ENCODE results near the gene REL.
"Not testable (repeated sequence)": the region's sequence is repeated elsewhere in the genome, so short reads cannot be mapped to it uniquely, and the experiment has no call there.

Gene REL

DNA sequence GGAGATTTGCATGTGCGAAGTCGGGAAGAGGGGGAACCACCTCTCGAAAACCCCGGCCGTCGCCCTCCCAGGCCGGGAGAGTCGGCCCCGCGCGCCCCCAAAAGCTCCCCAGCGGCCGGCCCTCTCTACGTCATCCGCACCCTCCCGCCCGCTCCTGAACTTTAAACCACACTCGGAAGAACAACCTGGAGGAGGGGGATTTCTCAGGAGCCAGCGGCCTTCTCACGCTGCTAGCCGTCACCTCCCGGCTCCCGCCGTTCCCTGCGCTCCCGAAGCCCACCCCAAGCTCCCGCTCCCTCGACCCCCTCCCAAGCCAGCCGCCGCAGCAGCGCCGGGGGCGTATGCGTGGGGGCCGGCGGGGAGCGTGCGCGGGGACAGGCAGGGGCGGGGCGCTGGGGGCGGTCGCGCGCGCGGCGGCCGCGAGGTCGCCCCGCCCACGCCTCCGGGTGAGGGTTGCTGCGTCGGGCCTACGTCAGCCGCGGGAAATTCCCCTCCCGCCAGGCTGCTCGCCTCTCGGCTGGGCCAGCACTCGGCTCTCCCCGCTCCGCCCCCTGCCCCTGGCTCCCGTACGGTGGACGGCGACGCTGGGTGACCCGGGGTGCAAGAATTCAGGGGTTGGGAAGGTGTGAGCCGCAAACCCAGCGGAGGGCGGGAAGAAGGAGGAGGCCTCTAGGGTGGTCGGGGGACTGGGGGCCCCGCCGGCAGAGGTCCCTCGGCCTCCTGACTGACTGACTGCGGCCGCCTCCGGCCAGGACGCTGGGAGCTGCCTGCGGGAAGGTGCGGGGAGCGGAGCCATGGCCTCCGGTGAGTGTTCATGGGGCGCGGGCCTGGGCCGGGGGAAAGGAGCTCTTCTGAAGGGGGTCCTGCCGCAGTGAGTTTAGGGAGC, at the start of gene REL:
TSS of gene REL (plus strand) at position 528 of the 886 bp plus-strand sequence. CDS start at position 795, 267 bp downstream.
- DNase-seq: peak; percentile 91

DNA sequence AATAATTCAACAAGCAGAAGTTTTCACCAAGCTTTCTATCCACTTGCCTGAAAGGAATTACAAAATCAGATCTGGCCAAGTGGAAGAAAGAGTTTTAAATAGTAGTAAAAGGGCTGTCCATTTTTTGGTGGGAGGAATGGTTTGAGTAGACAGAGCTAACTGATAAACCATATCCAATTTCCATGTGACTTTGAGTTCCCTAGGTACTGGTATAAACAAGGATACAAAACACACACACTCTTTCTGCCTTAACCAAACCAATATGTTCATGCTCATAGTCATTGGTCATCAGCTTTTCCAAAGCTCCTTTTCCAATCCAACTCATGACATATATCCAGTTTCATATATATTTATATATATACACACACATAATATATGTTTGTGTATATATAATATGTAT, 49.5 kb upstream of the REL start:
- no peak for DNase-seq

DNA sequence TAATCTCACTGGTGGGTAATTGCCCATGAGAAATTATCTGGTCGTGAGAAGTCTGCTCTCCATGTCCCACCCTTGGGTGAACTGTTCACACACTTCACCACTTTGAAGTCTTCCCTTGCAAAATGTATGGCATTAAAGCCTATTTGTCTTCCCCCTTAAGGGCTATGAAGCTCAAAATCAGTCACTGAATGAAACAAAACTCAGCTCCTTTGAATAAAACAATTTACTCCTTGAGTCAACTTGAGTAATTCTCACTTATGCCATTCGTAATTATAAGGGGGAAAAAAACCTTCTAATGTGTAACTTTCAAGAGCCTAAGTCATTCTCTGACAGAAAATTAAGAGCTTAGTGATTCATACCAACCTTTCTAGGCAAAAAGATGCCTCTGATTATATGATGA, 48.8 kb upstream of the REL start:
- no peak for DNase-seq

DNA sequence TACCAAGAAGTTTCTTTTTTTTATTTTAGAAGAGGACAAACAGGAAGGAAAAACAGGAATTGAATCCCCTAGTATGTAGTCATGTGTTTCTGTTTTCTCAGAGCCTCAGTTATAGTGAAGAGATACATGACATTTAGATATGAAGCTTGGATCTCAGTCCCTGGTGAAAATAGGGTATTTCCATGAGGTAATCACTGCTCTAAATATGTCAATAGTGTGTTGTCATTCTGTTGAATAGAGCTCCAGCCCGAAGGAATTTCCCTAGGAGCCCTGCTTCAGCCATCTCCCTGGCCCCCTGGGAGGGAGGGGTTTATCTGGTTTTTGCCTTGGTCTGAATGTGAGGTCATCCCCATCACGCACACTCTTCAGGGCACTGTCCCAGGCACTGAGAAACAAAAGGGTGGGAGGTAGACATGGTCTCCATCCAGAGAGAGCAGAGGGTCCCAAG, 47.1 kb upstream of the REL start:
- no peak for DNase-seq

DNA sequence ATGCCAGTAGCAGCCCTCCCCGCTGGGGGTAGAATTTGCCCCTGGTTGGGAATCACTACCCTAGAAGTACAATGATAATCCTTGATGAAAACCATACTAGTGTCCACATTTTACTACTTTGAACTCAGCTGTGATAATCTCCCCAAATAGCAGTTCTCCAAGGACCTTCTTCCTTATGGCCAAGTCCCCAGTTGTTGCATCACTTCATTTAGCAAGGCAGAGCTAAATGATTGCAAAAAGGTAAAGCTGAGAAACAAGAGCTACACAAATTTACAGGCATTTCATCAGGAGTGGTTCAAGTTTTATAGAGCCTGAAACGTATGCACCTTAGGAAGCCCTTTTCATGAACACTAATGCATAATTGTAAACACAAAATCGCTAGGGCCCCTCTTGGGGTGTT, 44.9 kb upstream of the REL start:
- no peak for DNase-seq

DNA sequence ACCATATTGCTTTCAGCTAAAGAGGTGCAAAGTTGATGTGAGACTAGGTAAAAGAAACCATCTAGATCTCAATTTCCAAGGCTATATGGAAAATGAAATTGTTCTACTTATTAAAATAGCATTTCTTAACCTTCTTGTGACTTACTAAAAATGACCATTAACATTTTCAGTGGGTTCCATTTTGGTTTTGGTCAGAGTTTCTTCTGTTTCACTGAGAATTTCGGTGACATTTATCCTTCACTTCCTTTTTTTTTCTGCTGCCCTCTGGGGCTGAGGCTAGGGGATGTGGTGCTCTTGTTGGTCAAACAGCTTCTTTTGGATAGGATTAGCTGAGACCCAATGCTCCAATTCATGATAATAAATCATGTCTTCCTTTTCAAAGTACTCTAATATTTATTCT, 44.3 kb upstream of the REL start:
- no peak for DNase-seq

DNA sequence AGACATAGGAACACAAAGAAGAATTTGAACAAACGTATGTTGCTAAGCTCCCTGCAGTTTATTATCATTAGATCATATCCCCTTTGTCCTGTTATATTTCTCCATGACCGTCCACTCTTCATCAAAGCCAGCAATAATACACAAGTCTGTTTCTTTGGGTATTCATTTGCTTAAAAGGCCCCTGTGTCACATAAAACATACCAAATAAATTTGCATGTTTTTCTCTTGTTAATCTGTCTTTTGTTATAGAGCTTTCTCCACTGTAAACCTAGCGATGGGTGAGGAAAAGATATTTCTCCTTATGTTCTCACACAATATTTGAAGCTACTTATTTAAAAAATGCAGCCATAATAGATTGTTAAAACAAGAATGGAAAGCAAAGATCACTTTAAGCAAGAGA, 42.9 kb upstream of the REL start:
- no peak for DNase-seq

DNA sequence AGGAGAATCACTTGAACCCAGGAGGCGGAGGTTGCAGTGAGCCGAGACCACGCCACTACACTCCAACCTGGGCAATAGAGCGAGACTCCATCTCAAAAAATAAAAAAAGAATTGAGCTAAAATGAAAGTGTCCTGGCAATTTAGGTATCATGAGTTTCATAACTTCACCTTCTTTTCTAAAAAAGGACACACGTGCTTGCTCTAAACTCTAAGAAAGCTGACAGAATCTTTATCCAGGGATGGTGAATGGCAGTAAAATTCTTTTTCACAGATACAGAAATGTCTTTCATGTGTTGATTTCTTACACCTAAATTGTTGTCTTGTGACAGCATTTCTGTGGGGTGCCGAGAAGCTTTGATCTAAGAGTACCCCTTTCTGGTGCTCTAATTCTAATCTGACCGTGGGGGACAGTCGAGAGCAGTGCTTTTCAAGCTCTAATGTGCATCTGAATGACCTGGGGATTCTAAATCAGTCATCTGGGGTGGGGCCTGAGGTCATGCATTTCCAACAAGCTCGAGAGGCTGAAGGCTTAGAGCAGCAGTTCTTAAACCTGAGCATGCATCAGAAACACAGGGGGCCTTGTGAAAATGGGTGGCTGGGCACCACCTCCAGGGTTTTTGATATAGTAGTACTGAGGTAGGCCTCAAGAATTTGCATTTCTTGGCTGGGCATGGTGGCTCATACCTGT, 42.1 kb upstream of the REL start:
- no peak for DNase-seq

DNA sequence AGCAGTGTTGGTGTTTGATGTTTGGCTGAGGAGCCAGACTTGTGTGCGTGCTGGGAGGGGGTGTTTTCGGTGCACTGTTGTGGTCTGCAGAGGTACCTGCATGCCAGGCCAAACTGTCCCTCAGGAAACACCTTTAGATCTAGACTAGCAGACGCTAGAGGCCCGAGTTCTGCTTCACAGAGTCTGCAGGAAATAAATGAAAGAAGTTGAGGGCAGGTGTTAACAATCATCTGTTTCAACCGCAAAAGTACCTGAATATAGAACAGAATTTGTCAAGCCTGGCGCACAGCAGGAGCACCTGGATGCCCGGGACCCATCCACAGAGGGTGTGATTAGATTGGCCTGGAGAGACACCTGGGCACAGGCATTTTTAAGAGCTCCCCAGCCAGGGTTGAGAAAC, 40.5 kb upstream of the REL start:
- DNase-seq: no peak

DNA sequence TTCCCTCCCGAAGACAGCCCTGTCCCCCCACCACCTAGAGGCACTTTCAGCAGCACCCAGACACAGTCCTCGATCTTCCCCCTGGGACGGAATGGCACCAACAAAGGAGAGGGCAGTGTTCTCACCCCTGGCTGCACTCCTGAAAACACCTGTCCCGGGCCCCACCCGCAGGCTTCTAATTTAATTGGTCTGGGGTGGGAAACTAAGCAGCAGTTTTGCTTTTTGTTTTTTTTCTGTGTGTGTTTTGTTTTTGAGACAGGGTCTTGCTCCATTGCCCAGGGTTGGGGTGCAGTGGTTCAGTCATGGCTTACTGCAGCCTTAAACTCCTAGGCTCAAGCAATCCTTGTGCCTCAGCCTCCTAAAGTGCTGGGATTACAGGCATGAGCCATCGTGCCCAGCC, 38.4 kb upstream of the REL start:
- DNase-seq: no peak

DNA sequence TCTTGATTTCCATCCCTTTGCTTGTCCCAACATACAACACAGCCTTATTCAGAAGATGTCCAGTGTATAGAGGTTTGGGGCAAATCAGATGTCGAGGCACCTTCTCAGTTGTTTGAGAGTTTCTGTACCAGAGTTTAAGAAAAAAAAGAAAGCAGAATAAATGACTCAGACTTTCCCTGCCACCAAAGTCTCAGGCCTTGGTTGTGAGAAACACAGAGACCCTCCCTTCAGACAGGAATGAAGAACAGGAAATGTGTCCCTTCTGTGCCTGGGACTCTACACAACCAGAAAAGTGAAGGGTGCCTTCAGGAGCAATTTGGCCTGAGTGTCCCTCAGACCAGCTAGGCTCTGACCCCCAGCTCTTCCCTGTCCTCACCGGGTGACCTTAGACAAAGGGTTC, 37.3 kb upstream of the REL start:
- DNase-seq: no peak

DNA sequence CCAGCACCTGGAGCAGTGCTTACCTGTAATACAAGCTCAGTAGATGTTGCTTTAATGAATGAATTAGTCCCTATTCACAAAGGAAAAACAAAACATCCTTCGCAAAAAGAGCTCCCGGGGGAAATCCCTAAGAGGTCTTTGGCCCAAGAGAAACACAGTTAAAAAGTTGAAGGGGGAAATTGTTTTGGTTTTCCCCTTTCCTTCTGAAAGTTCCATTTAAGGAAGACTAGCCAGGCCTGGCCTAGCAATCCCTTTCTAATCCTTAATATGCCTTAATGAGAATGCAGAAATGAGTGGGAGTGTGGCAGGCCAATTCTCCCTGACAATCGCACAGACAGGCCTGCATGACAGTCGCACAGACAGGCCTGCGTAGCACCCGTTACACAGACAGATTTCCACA, 33.5 kb upstream of the REL start:
- DNase-seq: no peak

DNA sequence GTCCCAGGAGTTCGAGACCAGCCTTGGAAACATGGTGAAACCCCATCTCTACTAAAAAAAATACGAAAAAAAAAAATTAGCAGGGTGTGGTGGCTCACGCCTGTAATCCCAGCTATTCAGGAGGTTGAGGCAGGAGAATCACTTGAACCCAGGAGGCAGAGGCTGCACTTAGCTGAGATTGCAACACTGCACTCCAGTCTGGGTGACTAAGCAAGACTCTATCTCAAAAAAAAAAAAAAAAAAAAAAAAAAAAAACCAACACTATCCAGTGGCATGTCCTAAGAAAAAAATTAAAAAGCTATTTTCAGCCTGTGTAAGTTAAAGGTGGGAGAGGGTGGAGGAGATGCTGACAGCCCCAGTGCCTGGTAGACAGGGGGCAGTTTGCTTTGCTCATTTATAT, 32.2 kb upstream of the REL start:
- no peak for DNase-seq

DNA sequence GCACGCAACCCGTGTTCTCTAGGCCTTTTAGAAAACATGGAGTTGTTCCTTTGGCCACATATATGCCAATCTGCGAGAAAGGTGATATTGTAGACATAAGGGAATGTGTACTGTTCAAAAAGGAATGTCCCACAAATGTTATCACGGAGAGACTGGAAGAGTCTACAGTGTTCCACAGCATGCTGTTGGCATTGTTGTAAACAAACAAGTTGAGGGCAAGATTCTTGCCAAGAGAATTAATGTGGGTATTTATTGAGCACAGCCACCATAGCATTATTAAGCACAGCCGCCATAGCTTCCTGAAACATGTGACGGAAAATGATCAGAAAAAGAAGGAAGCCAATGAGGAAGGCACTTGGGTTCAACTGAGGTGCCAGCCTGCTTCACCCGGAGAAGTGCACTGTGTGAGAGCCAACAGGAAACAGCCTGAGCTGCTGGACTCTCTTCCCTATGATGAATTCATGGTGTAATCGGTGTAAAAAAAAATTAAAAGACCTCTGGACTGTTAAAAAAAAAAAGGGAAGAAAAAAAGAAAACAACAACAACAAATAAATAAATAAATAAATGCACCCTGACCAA, 29.0 kb upstream of the REL start:
- DNase-seq: no peak

DNA sequence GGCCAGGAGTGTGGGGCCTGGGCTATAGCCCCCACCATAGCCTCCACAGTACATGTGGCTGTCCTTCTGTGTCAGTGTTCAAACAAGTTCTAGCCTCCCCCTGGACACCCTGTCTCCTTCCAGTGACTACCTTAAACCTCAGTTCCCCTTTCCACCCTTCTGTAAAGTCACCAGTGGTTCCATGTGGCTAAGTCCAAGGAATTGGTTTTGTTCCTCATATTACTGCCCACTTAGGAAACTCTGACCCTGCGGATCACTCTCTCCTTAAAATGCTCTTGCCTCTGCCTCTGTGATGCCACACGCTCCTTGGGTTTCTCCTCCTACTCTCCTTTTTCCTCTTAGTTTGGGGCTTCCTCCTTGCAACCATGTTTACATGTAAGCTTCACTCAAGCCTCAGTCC, 27.8 kb upstream of the REL start:
- no peak for DNase-seq

DNA sequence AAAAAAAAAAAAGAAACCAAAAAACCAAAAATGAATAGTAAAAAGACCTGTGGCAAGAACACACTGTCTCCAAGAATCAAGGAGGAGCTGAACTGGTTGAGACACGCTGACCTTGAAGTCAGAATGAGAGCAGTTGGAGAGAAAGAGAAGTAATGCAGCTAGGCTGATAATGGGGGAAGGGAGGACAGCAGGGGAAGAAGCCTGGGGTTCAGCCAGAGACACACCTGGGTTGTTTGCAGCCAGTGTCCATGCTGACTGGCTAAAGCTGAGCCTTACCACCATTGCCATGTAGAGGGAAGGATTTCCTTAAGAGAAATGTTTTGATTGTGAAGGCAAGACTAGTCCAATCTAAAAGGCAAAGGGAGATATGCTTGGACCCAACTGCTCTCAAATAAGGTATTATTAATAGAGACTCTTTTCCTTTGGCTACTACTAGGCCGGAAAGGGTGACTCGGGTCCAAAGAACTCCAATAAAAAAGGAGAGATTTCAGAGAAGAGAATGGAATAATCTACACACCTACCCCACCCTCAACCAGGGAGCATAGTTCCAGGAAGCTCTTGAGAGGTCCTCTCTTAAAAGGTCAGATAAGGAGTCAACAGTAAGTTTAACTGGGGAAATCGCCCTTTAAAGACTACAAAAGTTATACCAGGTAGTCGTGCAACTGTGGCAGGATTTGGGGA, 25.2 kb upstream of the REL start:
- no peak for DNase-seq

DNA sequence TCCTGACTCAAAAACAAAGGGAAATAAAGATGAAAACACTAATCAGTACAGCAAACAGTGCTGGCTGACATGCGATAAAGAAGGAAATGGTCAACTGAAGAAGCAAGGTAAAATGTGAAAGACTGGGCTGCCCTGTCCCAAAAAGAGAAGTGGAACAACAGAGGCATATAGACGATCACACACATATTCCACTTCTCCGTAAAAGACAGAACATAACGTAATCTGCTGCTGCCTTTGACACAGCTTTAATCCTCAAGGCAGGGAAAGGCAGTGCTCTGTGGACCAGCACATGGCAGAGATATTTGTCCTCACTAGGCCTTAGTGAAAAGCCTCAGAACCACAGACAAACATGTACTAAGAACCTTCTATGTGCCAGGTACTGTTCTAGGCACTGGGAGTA, 24.3 kb upstream of the REL start:
- DNase-seq: no peak

DNA sequence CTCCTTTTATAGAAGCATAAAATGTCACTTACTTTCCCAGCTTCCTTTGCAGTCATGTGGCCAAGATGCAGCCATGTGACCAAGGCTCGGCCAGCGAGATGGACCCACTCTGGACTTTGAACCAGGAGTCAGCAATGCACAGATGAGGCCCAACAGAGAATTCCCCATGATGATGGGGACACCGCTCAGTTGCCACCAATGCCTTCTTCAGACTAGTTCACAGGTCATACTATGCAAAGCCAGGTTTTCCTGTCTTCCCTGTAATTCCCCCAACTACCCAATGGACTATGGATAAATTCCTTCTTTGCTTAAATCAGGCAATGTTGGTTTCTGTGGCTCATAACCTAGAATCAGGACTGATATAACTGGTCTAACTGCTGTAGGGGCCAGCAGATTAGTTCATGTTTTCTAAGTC, 22.5 kb upstream of the REL start:
- no peak for DNase-seq

DNA sequence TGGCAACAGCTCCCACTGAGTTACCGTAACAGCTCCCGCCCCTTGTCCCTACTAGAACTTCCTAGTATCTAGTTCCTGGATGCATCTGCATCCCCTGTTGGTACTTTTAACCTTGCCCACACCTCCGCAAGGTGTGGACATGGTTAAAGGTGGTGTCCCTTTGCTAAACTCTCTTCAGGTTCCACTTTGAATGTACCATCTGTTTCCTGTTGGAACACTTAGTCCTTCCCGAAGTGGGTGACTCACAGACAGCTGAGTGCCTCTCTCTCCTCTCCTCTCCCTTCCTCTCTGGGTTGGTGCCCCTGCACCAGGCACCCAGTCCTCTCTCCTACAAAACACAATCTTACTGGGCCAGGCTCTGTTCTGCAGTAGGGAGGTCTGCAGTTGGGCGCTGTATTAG, 19.6 kb upstream of the REL start:
- DNase-seq: no peak

DNA sequence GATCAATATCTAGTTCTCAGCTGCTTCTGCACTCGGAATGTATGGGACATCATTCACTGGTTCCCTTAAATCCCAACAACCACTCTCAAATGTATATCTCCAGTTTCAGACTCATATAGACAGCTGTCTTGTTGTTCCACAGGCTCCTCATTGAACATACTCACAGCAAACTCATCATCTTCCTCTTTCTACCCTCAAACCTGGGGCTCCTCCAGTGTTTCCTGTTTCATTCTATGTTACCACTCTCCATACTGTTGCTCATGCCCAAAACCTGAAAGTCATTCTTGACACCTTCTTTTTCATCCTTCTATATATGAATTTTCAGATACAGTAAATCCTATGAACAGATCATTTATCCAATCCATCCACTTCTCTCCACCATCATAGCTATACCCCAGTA, 18.7 kb upstream of the REL start:
- no peak for DNase-seq

DNA sequence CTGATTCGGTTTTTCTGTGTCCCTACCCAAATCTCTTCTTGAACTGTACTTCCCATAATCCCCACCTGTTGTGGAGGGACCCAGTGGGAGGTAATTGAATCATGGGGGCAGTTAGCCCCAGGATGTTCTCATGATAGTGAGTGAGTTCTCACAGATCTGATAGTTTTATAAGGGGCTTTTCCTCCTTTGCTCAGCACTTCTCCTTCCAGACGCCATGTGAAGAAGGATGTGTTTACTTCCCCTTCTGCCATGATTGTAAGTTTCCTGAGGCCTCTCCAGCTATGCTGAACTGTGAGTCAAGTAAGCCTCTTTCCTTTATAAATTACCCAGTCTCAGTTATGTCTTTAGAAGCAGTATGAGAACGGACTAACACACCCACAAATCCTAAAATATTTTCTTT, 16.0 kb upstream of the REL start:
- DNase-seq: not testable (repeated sequence)

DNA sequence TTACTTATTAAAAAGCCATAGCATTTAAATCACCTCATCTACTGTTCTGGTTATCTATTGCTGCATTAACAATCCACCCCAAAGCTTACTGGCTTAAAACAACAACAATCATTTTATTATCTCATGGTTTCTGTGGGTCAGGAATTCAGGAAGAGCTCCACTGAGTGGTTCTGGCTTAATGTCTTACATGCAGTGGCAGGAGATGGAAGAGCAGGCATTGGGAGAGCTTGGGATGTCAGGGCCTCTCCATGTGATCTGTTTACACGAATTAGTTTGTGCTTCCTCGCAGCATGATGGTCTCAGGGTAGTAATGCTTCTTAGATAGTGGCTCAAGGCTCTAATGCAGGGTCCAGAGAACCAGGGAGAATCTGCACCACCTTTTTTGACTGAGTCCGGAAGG, 14.4 kb upstream of the REL start:
- no peak for DNase-seq

DNA sequence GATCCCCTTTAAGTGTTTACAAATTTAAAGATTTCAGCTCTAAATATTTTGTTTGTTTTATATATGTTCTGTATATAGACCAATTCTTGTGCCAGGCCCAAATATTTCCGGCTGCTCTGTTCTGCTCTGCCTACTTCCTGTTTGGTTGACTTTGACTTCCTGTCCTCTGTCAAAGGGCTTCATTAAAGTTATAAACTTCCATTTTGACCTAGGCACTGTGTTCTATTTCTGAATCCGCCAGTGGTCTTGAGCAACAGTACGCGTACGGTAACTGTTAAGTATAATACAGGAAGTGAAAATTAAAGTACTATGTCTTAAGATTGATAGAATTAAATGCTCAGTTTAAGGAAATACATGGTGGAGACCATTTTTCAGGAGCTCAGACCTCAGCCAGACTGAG, 13.5 kb upstream of the REL start:
- peak; percentile 21 for DNase-seq

All from activated naive CD4-positive, alpha-beta T cell treated with anti-CD3 and anti-CD28 coated beads, Interleukin-2, amount 50 U/mL, for 16 hours (primary cell).